OCI-LY1 (cell line): ENCODE data around the gene TAF6.

Experiments
- H2AFZ ChIP-seq: fragments of 200-600 bp; sonication (generic), shearing (Covaris generic); 2 replicates; pipeline ENCODE4 v1.6.0; 2014; ENCODE audit warnings: antibody characterized with exemption, mild to moderate bottlenecking, low read length
- H3F3A ChIP-seq: fragments of 200-600 bp; sonication (generic), shearing (Covaris generic); 2 replicates; pipeline ENCODE4 v1.6.0; 2014; ENCODE audit warnings: mild to moderate bottlenecking, antibody characterized with exemption, low read length, moderate library complexity; ENCODE audit not compliant: insufficient read depth
- H3K27ac ChIP-seq: fragments of 200-600 bp; sonication (generic); 2 replicates; pipeline ENCODE4 v1.5.1; 2014; ENCODE audit warnings: low read length, mixed run types, mild to moderate bottlenecking, low read depth; ENCODE audit not compliant: poor library complexity, severe bottlenecking
- H3K27me3 ChIP-seq: fragments of 200-600 bp; sonication (generic); 2 replicates; pipeline ENCODE4 v1.6.0; 2014; ENCODE audit warnings: antibody characterized with exemption, mild to moderate bottlenecking, low read length, moderate library complexity; ENCODE audit not compliant: insufficient read depth
- H3K36me3 ChIP-seq: fragments of 200-600 bp; sonication (generic); 2 replicates; pipeline ENCODE4 v1.6.1; 2014; ENCODE audit warnings: mild to moderate bottlenecking, antibody characterized with exemption, low read length, moderate library complexity, mixed read lengths; ENCODE audit not compliant: insufficient read depth
- H3K4me1 ChIP-seq: fragments of 200-600 bp; sonication (generic); 2 replicates; pipeline ENCODE4 v1.5.1; 2014; ENCODE audit warnings: mild to moderate bottlenecking, low read length, moderate library complexity; ENCODE audit not compliant: insufficient read depth, severe bottlenecking
- H3K4me2 ChIP-seq: fragments of 200-600 bp; sonication (generic), shearing (Covaris generic); 2 replicates; pipeline ENCODE4 v1.6.1; 2014; ENCODE audit warnings: low read length
- H3K4me3 ChIP-seq: fragments of 200-600 bp; sonication (generic); 2 replicates; pipeline ENCODE4 v1.5.1; 2014; ENCODE audit warnings: low read length, low read depth, mild to moderate bottlenecking, mixed read lengths; ENCODE audit not compliant: poor library complexity, severe bottlenecking
- H3K79me2 ChIP-seq: fragments of 200-600 bp; shearing (Covaris generic); 2 replicates; pipeline ENCODE4 v1.6.1; 2016; ENCODE audit warnings: mixed run types, low read length, mixed read lengths; ENCODE audit not compliant: insufficient read depth
- H3K9ac ChIP-seq: fragments of 200-600 bp; sonication (generic), shearing (Covaris generic); 2 replicates; pipeline ENCODE4 v1.6.1; 2014; ENCODE audit warnings: mild to moderate bottlenecking, low read length, mixed read lengths
- H3K9me2 ChIP-seq: fragments of 200-600 bp; sonication (generic), shearing (Covaris generic); 2 replicates; pipeline ENCODE4 v1.6.1; 2014; ENCODE audit warnings: low read depth, mild to moderate bottlenecking, low read length, mixed read lengths
- H3K9me3 ChIP-seq: fragments of 200-600 bp; shearing (Covaris generic); 2 replicates; pipeline ENCODE4 v1.6.1; 2014; ENCODE audit warnings: low read length, mixed read lengths
- H4K20me1 ChIP-seq: fragments of 200-600 bp; sonication (generic), shearing (Covaris generic); 2 replicates; pipeline ENCODE4 v1.6.0; 2016; ENCODE audit warnings: mild to moderate bottlenecking, low read length; ENCODE audit not compliant: insufficient read depth
- EZH2 ChIP-seq: fragments of 200-600 bp; sonication (generic), shearing (Covaris generic); IDR thresholded peaks from 2 replicates; pipeline ENCODE4 v1.8.0; 2017; ENCODE audit warnings: borderline replicate concordance, mixed run types, mild to moderate bottlenecking, antibody characterized with exemption, low read length, moderate library complexity, mixed read lengths
- TF ChIP-seq, protein P1 (sequence below): fragments of 200-600 bp; sonication (generic), shearing (Covaris generic); IDR thresholded peaks from 2 replicates; pipeline ENCODE4 v1.5.1; 2017; ENCODE audit warnings: mild to moderate bottlenecking, antibody characterized with exemption, low read length, moderate library complexity, mixed read lengths

TAF6 gene

DNA sequence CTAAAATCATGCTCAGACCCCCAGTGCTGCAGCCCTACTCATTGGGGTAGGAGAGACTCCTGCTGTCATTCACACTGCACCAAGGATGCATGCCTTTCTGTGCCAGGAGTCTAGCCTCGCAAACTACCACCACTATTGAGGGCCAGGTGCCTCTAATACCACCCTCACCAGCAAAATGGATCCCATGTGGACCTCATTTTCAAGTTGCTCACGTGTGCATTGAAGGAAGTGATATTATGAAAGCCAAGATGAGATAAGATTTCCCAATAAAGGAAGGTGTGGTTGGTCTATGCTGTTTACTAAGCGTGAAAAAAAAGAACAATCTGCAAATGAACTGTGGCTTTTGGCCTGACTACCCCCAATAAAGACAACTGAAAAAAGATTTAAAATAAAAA lies 22.4 kb upstream of the TAF6 start:
- no peaks in the 10 kb centered on the region for H3K9me2 ChIP-seq
- H3F3A ChIP-seq: no peaks in the 10 kb centered on the region
- no peaks in the 10 kb centered on the region for H3K27me3 ChIP-seq
- H3K4me2 ChIP-seq: no peak overlapping the region
- H3K27ac ChIP-seq: no peak overlapping the region
- no peaks in the 10 kb centered on the region for H3K36me3 ChIP-seq
- H3K4me1 ChIP-seq: peaks cover 16% of the 10 kb centered on the region
- no peak overlapping the region for H3K9ac ChIP-seq
- no peaks in the 10 kb centered on the region for H4K20me1 ChIP-seq
- H2AFZ ChIP-seq: no peak overlapping the region
- no peaks in the 10 kb centered on the region for H3K79me2 ChIP-seq
- TF ChIP-seq EZH2: no peak
- TF ChIP-seq, protein P1, sequence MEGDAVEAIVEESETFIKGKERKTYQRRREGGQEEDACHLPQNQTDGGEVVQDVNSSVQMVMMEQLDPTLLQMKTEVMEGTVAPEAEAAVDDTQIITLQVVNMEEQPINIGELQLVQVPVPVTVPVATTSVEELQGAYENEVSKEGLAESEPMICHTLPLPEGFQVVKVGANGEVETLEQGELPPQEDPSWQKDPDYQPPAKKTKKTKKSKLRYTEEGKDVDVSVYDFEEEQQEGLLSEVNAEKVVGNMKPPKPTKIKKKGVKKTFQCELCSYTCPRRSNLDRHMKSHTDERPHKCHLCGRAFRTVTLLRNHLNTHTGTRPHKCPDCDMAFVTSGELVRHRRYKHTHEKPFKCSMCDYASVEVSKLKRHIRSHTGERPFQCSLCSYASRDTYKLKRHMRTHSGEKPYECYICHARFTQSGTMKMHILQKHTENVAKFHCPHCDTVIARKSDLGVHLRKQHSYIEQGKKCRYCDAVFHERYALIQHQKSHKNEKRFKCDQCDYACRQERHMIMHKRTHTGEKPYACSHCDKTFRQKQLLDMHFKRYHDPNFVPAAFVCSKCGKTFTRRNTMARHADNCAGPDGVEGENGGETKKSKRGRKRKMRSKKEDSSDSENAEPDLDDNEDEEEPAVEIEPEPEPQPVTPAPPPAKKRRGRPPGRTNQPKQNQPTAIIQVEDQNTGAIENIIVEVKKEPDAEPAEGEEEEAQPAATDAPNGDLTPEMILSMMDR: no peak
- H3K4me3 ChIP-seq: no peak overlapping the region
- no peaks in the 10 kb centered on the region for H3K9me3 ChIP-seq

DNA sequence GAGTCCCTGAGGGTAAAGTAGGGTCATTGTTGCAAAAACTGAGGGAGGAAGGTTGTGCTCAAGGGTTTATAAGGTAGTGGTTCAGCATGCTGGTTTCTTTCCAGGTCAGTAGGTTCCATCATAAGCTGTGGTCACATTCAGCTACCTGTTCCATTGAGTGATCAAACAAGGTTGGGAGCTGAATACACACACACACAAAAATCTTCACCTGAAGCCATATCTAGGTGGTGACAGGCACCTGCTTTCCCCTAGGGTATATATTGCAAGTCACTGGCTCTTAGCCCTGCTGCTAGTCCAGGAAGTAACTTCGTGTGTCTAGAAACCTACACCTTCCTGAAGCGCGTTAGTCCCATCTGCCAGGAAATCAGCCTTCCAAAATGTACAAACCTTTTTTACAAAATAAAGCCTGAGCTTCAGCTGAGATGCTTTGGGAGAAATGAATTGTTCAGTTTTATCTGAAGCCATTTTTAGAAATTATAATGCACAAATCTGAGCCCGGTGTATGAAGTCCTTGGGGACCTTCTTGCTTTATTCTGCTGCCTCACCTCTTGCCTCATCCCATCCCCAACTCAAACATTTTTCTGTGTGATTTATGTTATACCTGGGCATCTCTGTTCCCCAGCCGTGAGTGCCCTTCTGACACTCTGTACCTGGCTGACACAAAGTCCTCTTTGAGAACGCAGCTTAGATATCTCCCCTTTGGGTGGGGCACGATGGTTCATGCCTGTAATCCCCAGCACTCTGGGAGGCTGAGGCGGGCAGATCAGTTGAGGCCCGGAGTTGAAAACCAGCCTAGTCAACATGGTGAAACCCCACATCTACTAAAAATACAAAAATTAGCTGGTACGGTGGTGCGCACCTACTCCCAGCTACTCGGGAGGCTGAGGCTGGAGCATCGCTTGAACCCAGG lies 18.9 kb upstream of the TAF6 start:
- TF ChIP-seq EZH2: no peak
- TF ChIP-seq, protein P1: no peak
- H3K9me3 ChIP-seq: no peaks in the 10 kb centered on the region
- H3K9me2 ChIP-seq: no peaks in the 10 kb centered on the region
- no peak overlapping the region for H2AFZ ChIP-seq
- H3K27me3 ChIP-seq: no peaks in the 10 kb centered on the region
- H3K4me2 ChIP-seq: peak overlapping the region; percentile 46
- no peaks in the 10 kb centered on the region for H4K20me1 ChIP-seq
- no peaks in the 10 kb centered on the region for H3F3A ChIP-seq
- H3K4me3 ChIP-seq: peak overlapping the region; percentile 7
- peaks cover 16% of the 10 kb centered on the region for H3K4me1 ChIP-seq
- no peaks in the 10 kb centered on the region for H3K36me3 ChIP-seq
- peak overlapping the region; percentile 8 for H3K27ac ChIP-seq
- H3K9ac ChIP-seq: no peak overlapping the region; the same call in 1 of the 2 replicates
- no peaks in the 10 kb centered on the region for H3K79me2 ChIP-seq

DNA sequence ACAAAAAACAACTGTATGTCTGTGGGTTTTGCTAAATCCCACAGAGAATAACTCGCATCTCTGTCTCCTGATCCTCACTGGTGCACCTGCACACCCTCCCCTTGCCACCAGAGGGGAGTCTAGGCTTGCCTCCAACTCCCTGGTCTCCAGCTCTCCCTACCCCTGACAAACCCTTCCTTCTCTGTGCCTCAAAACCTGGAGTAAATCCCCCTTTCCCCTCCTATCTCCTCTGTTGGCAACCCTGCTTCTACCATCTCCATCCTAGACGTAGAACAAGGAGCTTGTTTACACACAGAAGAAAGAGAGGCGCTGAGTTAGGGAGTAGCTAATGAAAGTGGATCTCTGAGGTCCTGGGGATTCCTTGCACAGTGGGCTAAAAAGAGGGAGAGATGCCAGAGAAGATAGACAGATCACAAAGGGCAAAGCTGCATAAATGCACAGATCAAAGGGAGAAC lies 13.6 kb upstream of the TAF6 start:
- Histone ChIP-seq H3K79me2 (no peaks in the 10 kb centered on the region), H3K4me3 (no peak overlapping the region), H3K9me3 (no peaks in the 10 kb centered on the region), H3K9ac (no peak overlapping the region), H3K9me2 (no peaks in the 10 kb centered on the region), H3F3A (no peaks in the 10 kb centered on the region), H3K4me2 (no peak overlapping the region), H3K36me3 (no peaks in the 10 kb centered on the region), H4K20me1 (no peaks in the 10 kb centered on the region), H3K4me1 (peaks cover 16% of the 10 kb centered on the region), H2AFZ (no peak overlapping the region), H3K27me3 (no peaks in the 10 kb centered on the region), H3K27ac (no peak overlapping the region)
- TF ChIP-seq, protein P1: peak; percentile 99
- no peak for TF ChIP-seq EZH2
